T-cell (primary cell): ENCODE results near the gene SVIL. TPM values are rescaled to one million over a fixed set of nuclear protein-coding genes. Genes with fewer than 3 reads are reported as not detected.
"Not testable (repeated sequence)": the region's sequence is repeated elsewhere in the genome, so short reads cannot be mapped to it uniquely, and the experiment has no call there.

ENCODE experiments used
- ATAC-seq, 4 experiments: fragments of 200-7000 bp in 3 of 4; fragments of 150-1000 bp in 1 of 4; cut with Tn5 transposase; replicated peaks in 1 of 4; 1 replicate in 3 of 4; 2 replicates in 1 of 4; pipeline ENCODE4 v1.10.0; 2021; ENCODE audit warnings: moderate library complexity in 3 of 4, mild to moderate bottlenecking in 2 of 4, moderate number of reproducible peaks in 1 of 4
- CTCF ChIA-PET, 2 donors: fragments of 300-600 bp; sonication (Branson Sonifier 250); formaldehyde crosslinking; loops; one replicate each; lab custom pipeline; 2022; ENCODE audit warnings: antibody characterized with exemption in 2 of 2; lab: Charles Lee
- POLR2A ChIA-PET, 2 donors: fragments of 300-600 bp; sonication (Branson Sonifier 250); formaldehyde crosslinking; loops; one replicate each; lab custom pipeline; 2022; ENCODE audit warnings: antibody characterized with exemption in 2 of 2; lab: Charles Lee
- DNase-seq, 35 experiments: peaks; one replicate each; pipeline versions ENCODE4 v3.0.0 to v3.0.0-alpha.2; 2013 to 2023
- H3K27ac ChIP-seq: one replicate; pipeline ENCODE4 v1.5.1; 2013; ENCODE audit warnings: low read length
- H3K27me3 ChIP-seq, 2 experiments: replicated peaks in 1 of 2; 1 replicate in 1 of 2; 2 replicates in 1 of 2; pipeline versions ENCODE4 v1.6.1 to v1.7.0; 2013; ENCODE audit warnings: low read length in 1 of 2, mixed read lengths in 1 of 2; ENCODE audit not compliant: control insufficient read depth in 2 of 2, insufficient read depth in 2 of 2; ENCODE audit errors: extremely low read depth in 1 of 2
- H3K36me3 ChIP-seq, 2 donors: 1 replicate in 1 of 2; 2 replicates in 1 of 2; pipeline versions ENCODE4 v1.6.1 to v1.7.0; 2013; ENCODE audit warnings: low read length in 1 of 2; ENCODE audit not compliant: control insufficient read depth in 2 of 2, insufficient read depth in 1 of 2; ENCODE audit errors: extremely low read depth in 1 of 2
- H3K4me1 ChIP-seq, 2 experiments: 1 replicate in 1 of 2; 2 replicates in 1 of 2; pipeline versions ENCODE4 v1.6.1 to v1.7.0; 2013; ENCODE audit warnings: low read length in 2 of 2, mixed read lengths in 1 of 2; ENCODE audit not compliant: insufficient read depth in 2 of 2, control insufficient read depth in 1 of 2; ENCODE audit errors: extremely low read depth in 1 of 2
- H3K4me3 ChIP-seq, 2 donors: 1 replicate in 1 of 2; 2 replicates in 1 of 2; pipeline versions ENCODE4 v1.5.1 to v1.7.0; 2013; ENCODE audit warnings: mild to moderate bottlenecking in 2 of 2, low read length in 1 of 2, moderate library complexity in 1 of 2; ENCODE audit not compliant: control insufficient read depth in 1 of 2; ENCODE audit errors: extremely low read depth in 1 of 2
- H3K9me3 ChIP-seq: 2 replicates; pipeline ENCODE4 v1.7.0; 2013
- H3K27ac Mint-ChIP-seq, 2 donors: one replicate each; pipeline ENCODE4 v1.8.0; 2020 to 2021; ENCODE audit warnings: mild to moderate bottlenecking in 2 of 2, mixed read lengths in 2 of 2
- H3K27me3 Mint-ChIP-seq, 2 donors: one replicate each; pipeline ENCODE4 v1.8.0; 2021 to 2022; ENCODE audit warnings: mixed read lengths in 2 of 2
- H3K36me3 Mint-ChIP-seq: one replicate; pipeline ENCODE4 v1.8.0; 2021; ENCODE audit warnings: mixed read lengths
- H3K4me1 Mint-ChIP-seq, 3 donors: one replicate each; pipeline ENCODE4 v1.8.0; 2020 to 2022; ENCODE audit warnings: mixed read lengths in 3 of 3, mild to moderate bottlenecking in 1 of 3
- H3K4me3 Mint-ChIP-seq, 3 donors: one replicate each; pipeline ENCODE4 v1.8.0; 2020 to 2022; ENCODE audit warnings: mild to moderate bottlenecking in 3 of 3, mixed read lengths in 3 of 3, moderate library complexity in 3 of 3
- H3K9me3 Mint-ChIP-seq, 3 donors: one replicate each; pipeline ENCODE4 v1.8.0; 2020 to 2022; ENCODE audit warnings: mixed read lengths in 3 of 3
- WGBS: methylation state at CpG from one replicate; pipeline ENCODE4 v1.1.5; 2013; ENCODE audit warnings: missing lambda C conversion rate; ENCODE audit not compliant: insufficient coverage; 5-methylcytosine and 5-hydroxymethylcytosine counted together
- total RNA-seq, 35 experiments: library from RNA in 6 of 35; stranded (reverse) in 6 of 35; fragments of 120-200 nt in 1 of 35; gene quantifications; one replicate each; pipeline versions ENCODE4 v1.2.1 to v1.2.4 and lab custom pipeline; 2013 to 2026

Gene SVIL
- total RNA-seq, 5 donors from 2014 or later (not counting 1 experiment from before 2014, with no cell fraction given) = 17.4 to 45.6 (median 19.6) TPM

DNA sequence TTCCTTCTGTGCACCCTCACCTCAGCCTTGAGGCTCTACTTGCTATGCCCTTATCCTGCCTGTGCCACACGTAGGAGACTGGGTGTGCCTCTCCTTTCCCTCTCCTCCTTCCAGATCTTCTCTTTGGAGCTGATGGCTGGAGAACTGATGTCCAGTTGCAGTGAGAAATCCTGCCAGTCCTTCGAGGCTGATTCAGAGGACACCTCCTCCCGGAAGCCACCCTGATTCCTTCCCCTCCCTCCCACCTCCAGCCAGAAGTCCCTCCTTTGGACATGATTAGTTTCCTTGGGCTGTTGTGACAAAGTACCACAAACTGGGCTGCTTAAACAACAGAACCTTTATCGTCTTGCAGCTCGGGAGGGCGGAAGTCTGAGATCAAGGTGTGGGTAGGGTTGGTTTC is 184.4 kb downstream of the SVIL start:
- H3K27ac ChIP-seq = no peak overlapping the region
- Mint-ChIP-seq H3K9me3 (no peaks in the 10 kb centered on the region), H3K36me3 (peaks cover 9% of the 10 kb centered on the region), H3K27ac (no peak overlapping the region), H3K4me1 (peaks cover 5 to 10% (median 8%) of the 10 kb centered on the region in 3 donors), H3K4me3 (no peak overlapping the region), H3K27me3 (no peaks in the 10 kb centered on the region)
- 91% methylated on average over 3 of the region's 6 CpGs for WGBS
- H3K27me3 ChIP-seq = no peaks in the 10 kb centered on the region
- H3K9me3 ChIP-seq = no peaks in the 10 kb centered on the region
- ChIA-PET CTCF (no interaction called here), POLR2A (no interaction called here)
- no peak overlapping the region for H3K4me3 ChIP-seq
- H3K36me3 ChIP-seq = no peaks in the 10 kb centered on the region
- no peaks in the 10 kb centered on the region for H3K4me1 ChIP-seq
- DNase-seq (no peak), ATAC-seq (no peak)

GRCh38 chr10:29448756-29449592 is 185.8 kb downstream of the SVIL start:
- WGBS = 30% methylated on average over 10 of the region's 21 CpGs
- POLR2A ChIA-PET, H3K36me3 ChIP-seq, H3K4me3 Mint-ChIP-seq, H3K9me3 Mint-ChIP-seq, H3K9me3 ChIP-seq, H3K27ac ChIP-seq, H3K4me1 ChIP-seq, H3K27me3 Mint-ChIP-seq, H3K27me3 ChIP-seq, H3K36me3 Mint-ChIP-seq, H3K27ac Mint-ChIP-seq, H3K4me3 ChIP-seq: not testable (repeated sequence)
- DNase-seq = peak; percentile 13 to 82 (median 62)
- ATAC-seq = peak; percentile 70 to 90 (median 80)
- CTCF ChIA-PET = interaction anchor here (0.5 to 1.6 kb wide), 8 partner anchors 10 to 1074 kb away, joined by 3 to 8 read pairs (median 5); no protein-coding TSS in a partner anchor
- peaks cover 5 to 16% (median 10%) of the 10 kb centered on the region in 3 donors for H3K4me1 Mint-ChIP-seq

GRCh38 chr10:29448125-29448524 is 186.6 kb downstream of the SVIL start:
- ChIA-PET POLR2A (interaction anchor here in 1 of 2 donors (0.5 kb wide), 1 partner anchor 1020 kb away, joined by 3 read pairs; no protein-coding TSS in a partner anchor), CTCF (interaction anchor here (0.5 to 1.6 kb wide), 8 partner anchors 10 to 784 kb away, joined by 3 to 8 read pairs (median 4); no protein-coding TSS in a partner anchor)
- no peak for ATAC-seq
- no peaks in the 10 kb centered on the region for H3K4me1 ChIP-seq
- H3K9me3 Mint-ChIP-seq = no peaks in the 10 kb centered on the region
- no peaks in the 10 kb centered on the region for H3K36me3 ChIP-seq
- no peaks in the 10 kb centered on the region for H3K27me3 Mint-ChIP-seq
- no peak overlapping the region for H3K4me3 Mint-ChIP-seq
- peaks cover 5 to 16% (median 10%) of the 10 kb centered on the region in 3 donors for H3K4me1 Mint-ChIP-seq
- H3K36me3 Mint-ChIP-seq = no peaks in the 10 kb centered on the region
- no peaks in the 10 kb centered on the region for H3K9me3 ChIP-seq
- H3K27ac ChIP-seq = no peak overlapping the region
- H3K27ac Mint-ChIP-seq = no peak overlapping the region
- DNase-seq = no peak
- WGBS = 90% methylated on average over 5 of the region's 7 CpGs
- H3K27me3 ChIP-seq = no peaks in the 10 kb centered on the region
- H3K4me3 ChIP-seq = no peak overlapping the region

GRCh38 chr10:29446327-29446726 is 188.4 kb downstream of the SVIL start:
- Mint-ChIP-seq H3K4me3 (no peak overlapping the region), H3K36me3 (no peaks in the 10 kb centered on the region), H3K4me1 (peaks cover 5 to 16% (median 10%) of the 10 kb centered on the region in 3 donors), H3K27me3 (no peaks in the 10 kb centered on the region), H3K27ac (no peak overlapping the region), H3K9me3 (no peaks in the 10 kb centered on the region)
- Histone ChIP-seq H3K4me1 (no peaks in the 10 kb centered on the region), H3K27ac (no peak overlapping the region), H3K9me3 (no peaks in the 10 kb centered on the region), H3K36me3 (no peaks in the 10 kb centered on the region), H3K4me3 (no peak overlapping the region), H3K27me3 (no peaks in the 10 kb centered on the region)
- CTCF ChIA-PET = interaction anchor here in 1 of 2 donors (0.9 kb wide), 2 partner anchors 50 to 172 kb away, joined by 3 read pairs; no protein-coding TSS in a partner anchor
- DNase-seq = no peak
- 100% methylated on average over 1 of the region's 1 CpG for WGBS
- no peak for ATAC-seq
- POLR2A ChIA-PET = no interaction called here

DNA sequence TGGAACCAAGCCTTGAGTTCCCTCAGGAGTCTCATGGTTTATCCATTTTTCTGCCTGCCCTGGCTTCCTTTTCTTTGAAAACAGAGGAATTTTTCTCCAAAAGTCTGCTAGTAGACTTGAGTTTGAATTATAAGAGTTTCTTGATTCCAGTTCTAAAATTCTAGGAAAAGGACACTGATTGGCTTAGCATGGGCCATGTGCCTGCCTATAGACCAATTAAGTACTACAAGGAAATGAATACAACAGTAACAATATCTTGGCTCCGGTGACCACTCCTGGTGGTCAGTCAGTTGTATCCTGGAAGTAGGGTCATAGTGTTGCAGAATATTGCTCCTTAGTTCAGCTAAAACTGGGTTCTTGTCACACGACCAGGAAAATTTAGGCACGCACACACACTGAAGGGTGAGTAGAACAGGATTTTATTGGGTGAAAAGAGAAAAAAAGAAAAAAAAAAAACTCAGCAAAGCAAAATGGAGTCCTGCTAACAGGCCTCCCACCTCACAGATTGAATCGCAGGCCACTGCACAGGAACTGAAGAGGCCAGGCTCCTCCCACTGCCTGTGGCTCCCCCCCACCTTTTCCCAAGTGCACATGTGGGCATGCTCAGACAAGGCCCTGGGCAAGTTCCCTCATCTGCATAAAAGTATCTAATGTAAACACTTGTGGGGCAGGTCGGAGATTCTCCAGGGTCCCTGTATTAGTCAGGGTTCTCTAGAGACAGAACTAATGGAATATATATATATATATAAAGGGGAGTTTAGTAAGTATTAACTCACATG is 190.8 kb downstream of the SVIL start:
- Mint-ChIP-seq H3K27ac (no peak overlapping the region), H3K27me3 (no peaks in the 10 kb centered on the region), H3K4me3 (no peak overlapping the region), H3K4me1 (peaks cover 3 to 12% (median 7%) of the 10 kb centered on the region in 3 donors), H3K9me3 (peaks cover 3% of the 10 kb centered on the region in 3 donors), H3K36me3 (peaks cover 10% of the 10 kb centered on the region)
- DNase-seq (no peak), ATAC-seq (no peak)
- H3K36me3 ChIP-seq = no peaks in the 10 kb centered on the region
- no peaks in the 10 kb centered on the region for H3K9me3 ChIP-seq
- ChIA-PET POLR2A (no interaction called here), CTCF (interaction anchor here in 1 of 2 donors (0.6 to 0.7 kb wide), 2 partner anchors 299 to 629 kb away, joined by 3 read pairs; no protein-coding TSS in a partner anchor)
- H3K4me1 ChIP-seq = no peaks in the 10 kb centered on the region
- 100% methylated on average over 2 of the region's 5 CpGs for WGBS
- H3K27ac ChIP-seq = no peak overlapping the region
- no peak overlapping the region for H3K4me3 ChIP-seq
- H3K27me3 ChIP-seq = no peaks in the 10 kb centered on the region

DNA sequence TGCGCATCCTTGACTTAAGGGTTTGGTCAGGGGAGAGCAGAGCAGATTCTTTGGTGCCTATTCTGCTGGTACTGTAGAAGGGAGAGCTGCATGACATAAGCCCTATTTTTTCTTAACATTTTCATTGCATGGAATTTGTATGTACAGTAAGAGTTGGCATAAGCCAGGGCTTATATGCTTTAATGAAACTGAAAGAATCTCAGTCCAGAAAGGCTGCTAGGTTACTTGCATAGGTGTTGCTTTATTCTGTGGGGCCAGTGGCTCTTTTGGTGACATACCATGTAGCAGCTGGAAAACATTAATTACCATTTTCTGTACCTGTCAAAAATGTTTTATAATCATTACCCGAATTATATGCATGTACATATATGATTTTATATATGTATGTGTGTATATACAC is 193.8 kb downstream of the SVIL start:
- ChIA-PET CTCF (no interaction called here), POLR2A (no interaction called here)
- H3K36me3 ChIP-seq = no peaks in the 10 kb centered on the region
- no peaks in the 10 kb centered on the region for H3K9me3 ChIP-seq
- Mint-ChIP-seq H3K9me3 (peaks cover 5 to 20% (median 12%) of the 10 kb centered on the region in 3 donors), H3K36me3 (peaks cover 25% of the 10 kb centered on the region), H3K4me3 (no peak overlapping the region), H3K27ac (no peak overlapping the region), H3K27me3 (no peaks in the 10 kb centered on the region), H3K4me1 (peaks cover 0 to 7% (median 3%) of the 10 kb centered on the region in 3 donors)
- H3K27me3 ChIP-seq = no peaks in the 10 kb centered on the region
- ATAC-seq (no peak), DNase-seq (no peak)
- H3K27ac ChIP-seq = no peak overlapping the region
- WGBS = no CpG with 5 or more reads among the region's 2 CpGs
- H3K4me1 ChIP-seq = no peaks in the 10 kb centered on the region
- H3K4me3 ChIP-seq = no peak overlapping the region
